OCI-M1 (cell line): ENCODE data around the gene PTGDR2.
A peak's percentile ranks its signal among the peaks of the same experiment; 100 is the strongest.

Experiments
- DNase-seq: peaks from one replicate; lab custom pipeline; 2025; lab: John Stamatoyannopoulos, UW

PTGDR2 gene

DNA sequence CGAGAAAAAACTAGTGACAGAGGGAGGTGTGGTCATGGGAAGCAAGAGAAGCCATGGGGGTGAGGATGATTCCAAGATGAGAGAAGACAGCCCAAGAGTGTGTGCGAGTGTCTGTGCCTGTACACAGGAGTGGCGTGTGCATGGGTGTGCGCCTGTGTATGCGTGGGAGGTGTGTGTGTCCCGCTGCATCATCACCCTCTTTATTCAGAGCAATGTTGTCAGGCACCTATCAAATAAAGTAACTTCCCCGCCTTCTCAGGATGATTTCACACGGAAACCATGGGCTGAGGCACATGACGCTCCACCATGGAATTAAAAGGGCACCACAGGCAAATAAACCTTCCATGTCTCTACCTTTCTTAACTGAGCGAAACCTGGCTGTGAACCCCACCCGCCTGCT lies 46.1 kb downstream of the PTGDR2 start:
- no peak for DNase-seq

DNA sequence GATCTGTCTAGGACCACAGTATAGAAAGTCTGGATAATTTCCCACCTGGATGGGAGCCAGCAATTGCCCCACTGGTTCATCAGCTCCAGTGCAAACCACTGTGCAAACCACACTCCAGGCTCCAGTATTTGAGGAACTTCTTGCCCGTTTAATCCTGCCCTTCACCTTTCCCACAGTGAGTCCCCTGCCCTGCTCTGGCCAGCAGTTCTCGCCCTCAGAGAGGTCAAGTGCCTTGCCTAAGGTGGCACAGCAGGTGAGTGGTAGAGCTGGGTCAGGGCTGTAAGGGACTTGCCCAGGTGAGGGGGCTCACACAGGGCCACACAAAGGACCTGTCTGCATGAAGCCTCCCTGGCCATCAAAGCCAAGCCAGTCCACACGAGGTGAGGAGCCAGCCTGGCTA lies 46.5 kb downstream of the PTGDR2 start:
- DNase-seq, result peak; percentile 6

DNA sequence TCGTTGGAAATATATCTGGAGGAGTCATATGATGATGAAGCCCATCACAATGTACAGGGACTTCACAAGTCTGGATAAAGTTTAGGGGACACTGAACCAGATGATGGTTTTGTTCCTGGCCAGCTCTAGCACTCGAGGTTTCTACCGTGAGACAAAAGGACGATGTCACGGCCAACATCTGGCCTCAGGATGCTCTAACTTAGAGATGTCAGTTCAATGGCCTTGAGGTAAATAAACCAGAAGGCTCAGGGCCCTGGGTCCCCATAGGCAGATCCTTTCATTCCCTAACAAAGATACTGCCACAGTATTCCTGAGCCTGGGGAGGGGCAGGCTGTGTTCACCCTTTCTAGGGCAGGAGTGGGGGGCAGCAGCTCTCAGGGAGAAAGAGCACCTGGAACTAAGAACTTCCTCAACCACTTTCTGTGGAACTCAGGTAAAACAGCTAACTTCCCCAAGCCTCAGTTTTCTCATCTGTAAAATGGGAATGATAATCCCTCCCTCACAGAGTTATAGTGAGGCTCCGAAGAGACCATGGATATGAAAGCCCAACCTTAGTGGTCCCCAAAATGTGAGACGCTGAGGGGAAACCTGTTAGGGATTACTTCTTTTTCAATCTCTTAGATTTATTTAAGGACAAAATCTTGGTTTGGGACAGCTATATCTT lies 52.3 kb downstream of the PTGDR2 start:
- no peak for DNase-seq

DNA sequence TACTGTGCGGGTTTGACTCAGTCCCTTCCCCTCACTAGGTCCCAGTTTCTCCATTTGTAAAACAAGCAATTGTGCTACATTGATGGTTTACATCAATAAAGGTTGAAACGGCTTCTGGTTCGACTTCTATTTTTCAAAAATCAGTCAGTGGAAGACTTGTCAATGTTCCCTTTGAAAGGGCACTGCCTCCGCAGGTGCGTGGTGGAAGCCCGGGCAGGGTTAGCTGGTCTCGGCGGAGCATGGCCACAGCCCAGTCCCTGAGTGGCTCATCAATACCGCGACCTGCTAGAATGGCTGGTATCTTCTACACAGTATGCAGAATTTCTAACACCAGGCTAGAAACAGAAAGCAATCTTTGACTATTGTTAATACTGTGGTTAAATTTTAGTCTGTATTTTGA lies 54.6 kb downstream of the PTGDR2 start:
- DNase-seq, result no peak
